Astrocyte of the spinal cord (primary cell): ENCODE results near the gene KRTAP5-1.

Experiments used
- DNase-seq: peaks from one replicate; pipeline ENCODE4 v3.0.0; 2011; ENCODE audit warnings: low read depth, low spot score
- H3K4me3 ChIP-seq: 2 replicates; pipeline ENCODE4 v1.5.1; 2011; ENCODE audit warnings: low read depth, mild to moderate bottlenecking, low read length, moderate library complexity
- in situ Hi-C: cut with HindIII; loops from 2 replicates; pipeline ENCODE4 v1.10.0; 2017; ENCODE audit warnings: low sequenced_read_pairs
- TF ChIP-seq, protein P1 (sequence below): IDR thresholded peaks from 2 replicates; pipeline ENCODE4 v1.5.1; 2012; ENCODE audit warnings: low read depth, mild to moderate bottlenecking, low read length, inconsistent platforms

KRTAP5-1 gene

DNA sequence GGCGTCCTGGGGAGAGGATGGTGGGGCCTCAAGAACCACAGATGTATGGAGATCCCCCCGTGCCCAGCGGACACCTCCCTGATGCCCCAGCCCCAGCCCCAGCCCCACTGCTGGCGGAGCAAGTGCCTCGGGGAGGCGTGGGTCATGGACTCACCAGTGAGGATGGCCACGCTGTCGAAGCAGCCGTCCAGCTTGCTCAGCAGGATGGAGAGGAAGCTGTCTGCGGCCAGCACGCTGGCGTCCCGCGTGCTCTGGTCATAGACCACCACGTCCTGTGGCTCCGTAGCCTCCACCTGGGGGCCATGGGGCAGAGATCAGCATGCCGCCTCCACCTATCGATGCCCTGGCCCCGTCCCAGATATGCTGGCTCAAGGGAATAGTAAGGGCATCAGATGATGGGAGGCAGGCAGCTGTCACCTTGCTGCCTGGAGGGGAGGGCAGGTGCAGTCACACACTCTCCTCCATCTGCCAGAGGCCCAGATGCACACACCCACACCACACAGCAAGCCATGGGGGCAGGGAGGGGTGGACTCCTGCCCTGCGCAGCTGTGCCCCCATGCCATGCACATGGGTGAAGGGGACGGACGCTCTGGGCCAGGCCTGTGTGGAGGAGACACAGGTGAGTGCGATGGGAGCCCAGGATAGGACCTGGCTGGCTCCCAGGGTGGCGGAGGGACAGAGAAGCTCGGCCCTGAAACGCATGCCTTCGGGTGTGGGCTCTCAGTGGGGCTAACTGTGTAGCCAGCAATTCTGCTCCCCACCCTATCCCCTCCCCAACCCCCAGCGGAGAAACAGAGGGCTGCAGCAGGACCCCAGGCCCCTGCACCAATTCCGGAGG lies 21.2 kb downstream of the KRTAP5-1 start:
- in situ Hi-C loops, result no loop called here
- H3K4me3 ChIP-seq, result no peak overlapping the region
- TF ChIP-seq, protein P1, sequence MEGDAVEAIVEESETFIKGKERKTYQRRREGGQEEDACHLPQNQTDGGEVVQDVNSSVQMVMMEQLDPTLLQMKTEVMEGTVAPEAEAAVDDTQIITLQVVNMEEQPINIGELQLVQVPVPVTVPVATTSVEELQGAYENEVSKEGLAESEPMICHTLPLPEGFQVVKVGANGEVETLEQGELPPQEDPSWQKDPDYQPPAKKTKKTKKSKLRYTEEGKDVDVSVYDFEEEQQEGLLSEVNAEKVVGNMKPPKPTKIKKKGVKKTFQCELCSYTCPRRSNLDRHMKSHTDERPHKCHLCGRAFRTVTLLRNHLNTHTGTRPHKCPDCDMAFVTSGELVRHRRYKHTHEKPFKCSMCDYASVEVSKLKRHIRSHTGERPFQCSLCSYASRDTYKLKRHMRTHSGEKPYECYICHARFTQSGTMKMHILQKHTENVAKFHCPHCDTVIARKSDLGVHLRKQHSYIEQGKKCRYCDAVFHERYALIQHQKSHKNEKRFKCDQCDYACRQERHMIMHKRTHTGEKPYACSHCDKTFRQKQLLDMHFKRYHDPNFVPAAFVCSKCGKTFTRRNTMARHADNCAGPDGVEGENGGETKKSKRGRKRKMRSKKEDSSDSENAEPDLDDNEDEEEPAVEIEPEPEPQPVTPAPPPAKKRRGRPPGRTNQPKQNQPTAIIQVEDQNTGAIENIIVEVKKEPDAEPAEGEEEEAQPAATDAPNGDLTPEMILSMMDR, result no peak

DNA sequence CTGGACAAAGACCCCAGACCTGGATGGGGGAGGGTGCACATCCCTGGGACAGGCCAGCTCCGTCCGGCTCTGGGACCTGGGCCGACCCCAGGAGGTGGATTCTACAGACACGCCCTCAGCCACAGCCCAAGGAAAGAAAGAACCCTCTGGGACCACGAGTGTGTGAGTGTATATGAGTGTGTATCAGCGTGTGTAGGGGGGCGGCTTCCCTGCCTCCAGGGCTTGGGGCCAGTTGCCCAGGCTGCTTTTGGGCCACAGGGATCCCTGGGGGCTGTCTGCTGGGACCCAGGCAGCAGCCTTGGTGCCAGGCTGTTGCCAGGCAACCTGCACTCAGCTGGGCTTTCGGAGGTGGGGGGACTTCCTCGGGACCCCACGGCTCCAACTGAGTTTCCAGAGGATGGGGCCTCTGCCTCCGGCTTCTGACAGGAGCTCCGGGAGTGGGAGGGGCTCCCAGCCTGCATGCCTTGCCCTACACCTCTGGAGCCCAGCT lies 21.9 kb downstream of the KRTAP5-1 start:
- no peak for DNase-seq
- TF ChIP-seq, protein P1, result no peak
- in situ Hi-C loops, result no loop called here
- H3K4me3 ChIP-seq, result no peak overlapping the region

More for the DNA sequence above, 21.2 kb downstream of the KRTAP5-1 start:
- no peak for DNase-seq

DNA sequence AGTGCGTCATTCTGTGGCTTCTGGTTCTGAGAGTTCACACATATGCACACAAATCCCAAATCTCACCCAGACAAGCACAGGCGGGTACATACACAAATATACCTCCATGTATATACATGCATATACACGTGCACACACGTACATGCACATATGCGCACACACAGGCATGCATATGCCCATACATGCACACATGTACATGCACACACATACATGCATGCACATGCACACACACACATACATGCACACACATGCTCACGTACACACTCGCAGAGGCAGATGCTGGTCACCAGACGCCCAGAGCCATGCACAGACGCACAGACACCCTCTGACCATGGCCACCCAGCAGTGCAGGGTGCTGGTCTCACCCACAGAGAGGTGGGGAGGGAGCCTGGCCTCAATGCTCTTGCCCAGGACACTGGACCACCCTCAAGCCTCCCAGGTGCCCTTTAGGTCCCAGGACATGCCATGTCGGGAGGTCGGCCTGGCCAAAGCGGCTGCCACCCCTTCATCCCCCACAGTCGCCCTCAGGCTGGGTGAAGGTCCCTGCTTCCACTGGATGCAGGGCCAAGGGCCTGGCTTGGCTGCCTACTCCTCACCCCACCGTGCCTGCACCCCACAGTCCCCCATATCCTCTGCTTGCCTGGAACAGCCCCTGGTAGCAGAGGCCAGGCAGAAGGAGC lies 22.5 kb downstream of the KRTAP5-1 start:
- DNase-seq, result no peak
- H3K4me3 ChIP-seq, result no peak overlapping the region
- in situ Hi-C loops, result no loop called here
- TF ChIP-seq, protein P1, result no peak

DNA sequence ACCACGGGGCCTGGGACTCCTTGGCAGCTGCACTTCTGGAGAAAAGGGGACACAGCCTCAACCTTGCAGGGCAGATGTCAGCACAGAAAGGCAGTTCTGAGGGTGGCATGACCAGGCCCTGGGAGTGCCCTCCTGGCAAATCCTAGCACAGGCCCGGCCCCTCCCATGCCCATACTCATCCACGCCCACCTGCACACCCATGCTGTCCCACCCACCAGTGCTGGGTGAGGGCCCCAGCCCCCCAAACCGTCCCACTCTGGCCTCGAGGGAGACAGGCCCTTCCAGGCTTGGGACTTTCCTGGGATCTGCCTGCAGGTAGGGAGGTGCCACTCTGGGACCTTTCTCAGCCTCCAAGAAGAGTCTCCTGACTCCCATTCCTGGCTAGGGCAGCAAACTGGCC lies 23.1 kb downstream of the KRTAP5-1 start:
- no peak for DNase-seq
- H3K4me3 ChIP-seq, result no peak overlapping the region
- TF ChIP-seq, protein P1, result no peak
- in situ Hi-C loops, result no loop called here

DNA sequence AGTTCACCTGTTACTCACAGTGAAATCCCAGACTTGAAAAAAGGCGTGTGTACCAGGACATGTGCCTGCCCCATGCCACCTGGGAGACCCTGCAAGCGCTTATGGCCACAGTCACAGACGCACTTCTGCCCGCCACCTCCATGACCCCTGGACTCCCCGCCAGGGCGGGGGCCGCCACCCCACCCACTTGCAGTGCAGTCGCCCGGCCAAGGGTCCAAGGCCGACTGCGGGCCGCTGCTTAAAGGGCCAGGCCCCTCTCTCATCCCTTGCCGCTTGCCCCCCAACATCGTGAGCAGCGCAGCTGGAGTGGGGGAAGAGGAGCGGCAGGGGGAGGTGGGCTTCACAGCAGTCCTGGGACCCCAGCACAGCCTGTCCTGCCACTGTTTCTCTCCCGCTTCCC lies 23.8 kb downstream of the KRTAP5-1 start:
- H3K4me3 ChIP-seq, result no peak overlapping the region
- TF ChIP-seq, protein P1, result no peak
- no peak for DNase-seq
- in situ Hi-C loops, result no loop called here

DNA sequence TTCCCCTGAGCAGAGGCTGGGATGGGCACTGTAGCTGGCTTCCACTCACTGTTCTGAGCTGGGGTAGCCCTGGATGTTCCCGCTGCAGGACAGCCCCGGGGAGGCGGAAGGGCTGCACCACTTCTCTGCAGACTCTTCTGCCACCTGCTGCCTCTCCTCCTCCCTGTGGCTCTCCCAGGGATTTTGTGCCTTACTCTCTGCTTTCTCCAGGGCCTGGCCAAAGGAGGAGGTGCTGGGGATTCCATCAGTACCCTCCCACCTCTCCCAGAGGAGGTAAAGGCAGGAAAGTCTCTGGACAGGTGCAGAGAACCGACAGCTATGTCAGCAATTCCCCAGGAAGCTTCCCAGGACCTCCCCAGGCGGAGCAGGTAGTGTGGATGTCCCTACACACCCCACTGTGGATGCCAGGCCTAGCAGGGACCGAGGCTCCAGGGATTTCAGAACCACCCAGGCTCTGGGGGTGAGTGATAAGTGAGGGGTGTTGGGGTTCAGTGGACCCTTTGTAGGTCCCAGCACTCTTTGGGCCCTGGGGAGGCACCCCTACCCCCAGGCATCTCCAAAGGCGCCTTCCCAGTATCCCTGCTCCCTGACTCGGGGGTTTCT lies 24.3 kb downstream of the KRTAP5-1 start:
- TF ChIP-seq, protein P1, result no peak
- no peak overlapping the region for H3K4me3 ChIP-seq
- in situ Hi-C loops, result no loop called here
- DNase-seq, result no peak
